IMR-90 (cell line): ENCODE data around the gene SYPL2. TPM values are rescaled to one million over a fixed set of nuclear protein-coding genes. Genes with fewer than 3 reads are reported as not detected.

Experiments used
- ATAC-seq: fragments of 200-7000 bp; cut with Tn5 transposase; 2 replicates; pipeline ENCODE4 v1.9.1; 2020; ENCODE audit warnings: low read depth, mild to moderate bottlenecking, moderate library complexity
- BruUV-seq: library from RNA; stranded (reverse); fragments of 400-500 nt; replicated peaks from 2 replicates; lab custom pipeline; 2021; lab: Mats Ljungman, UMichigan
- CTCF ChIA-PET: fragments of 300-600 bp; formaldehyde crosslinking; extraction: SDS; loops from one replicate; lab custom pipeline; 2021; ENCODE audit warnings: antibody characterized with exemption; lab: Yijun Ruan, JAX
- POLR2A ChIA-PET: fragments of 300-600 bp; sonication (Branson Sonifier 250); formaldehyde crosslinking; loops from one replicate; lab custom pipeline; 2022; ENCODE audit warnings: antibody characterized with exemption; ENCODE audit not compliant: unreplicated experiment; lab: Charles Lee
- DNase-seq: peaks from one replicate; pipeline ENCODE4 v3.0.0; 2013
- H2AFZ ChIP-seq: replicated peaks from 2 replicates; pipeline ENCODE3; 2013; ENCODE audit warnings: low read length, mild to moderate bottlenecking; ENCODE audit not compliant: poor library complexity
- H2AK5ac ChIP-seq: 2 replicates; pipeline ENCODE4 v1.6.1; 2013; ENCODE audit warnings: low read depth, low read length, inconsistent platforms
- H2AK9ac ChIP-seq: replicated peaks from 2 replicates; pipeline ENCODE3; 2013; ENCODE audit warnings: mild to moderate bottlenecking, low read depth, low read length, moderate library complexity; ENCODE audit not compliant: poor library complexity
- H2BK120ac ChIP-seq: 2 replicates; pipeline ENCODE4 v1.6.1; 2013; ENCODE audit warnings: low read depth, low read length, inconsistent platforms
- H2BK15ac ChIP-seq: 3 replicates; pipeline ENCODE4 v1.6.1; 2013; ENCODE audit warnings: low read depth, low read length, inconsistent platforms
- H2BK20ac ChIP-seq: 2 replicates; pipeline ENCODE4 v1.6.1; 2013; ENCODE audit warnings: low read depth, mild to moderate bottlenecking, inconsistent platforms, low read length, moderate library complexity
- H2BK5ac ChIP-seq: 2 replicates; pipeline ENCODE4 v1.6.1; 2013; ENCODE audit warnings: mild to moderate bottlenecking, low read depth, low read length, inconsistent platforms; ENCODE audit not compliant: poor library complexity, severe bottlenecking
- H3K14ac ChIP-seq: replicated peaks from 2 replicates; pipeline ENCODE4 v1.6.1; 2013; ENCODE audit warnings: low read depth, low read length, inconsistent platforms
- H3K18ac ChIP-seq: 2 replicates; pipeline ENCODE4 v1.6.1; 2013; ENCODE audit warnings: low read depth, low read length, control low read depth
- H3K23ac ChIP-seq: 2 replicates; pipeline ENCODE4 v1.6.1; 2013; ENCODE audit warnings: low read depth, low read length, inconsistent platforms
- H3K27ac ChIP-seq: 2 replicates; pipeline ENCODE4 v1.5.1; 2013; ENCODE audit warnings: mild to moderate bottlenecking, control low read depth, low read length; ENCODE audit not compliant: insufficient read depth
- H3K27me3 ChIP-seq: 2 replicates; pipeline ENCODE4 v1.6.1; 2013; ENCODE audit warnings: low read length; ENCODE audit not compliant: control insufficient read depth, insufficient read depth
- H3K36me3 ChIP-seq: 2 replicates; pipeline ENCODE4 v1.6.1; 2013; ENCODE audit warnings: low read length, mixed read lengths; ENCODE audit not compliant: control insufficient read depth, insufficient read depth
- H3K4ac ChIP-seq: 2 replicates; pipeline ENCODE4 v1.6.1; 2013; ENCODE audit warnings: low read depth, low read length, inconsistent platforms
- H3K4me1 ChIP-seq: 2 replicates; pipeline ENCODE4 v1.6.1; 2013; ENCODE audit warnings: low read length, mixed read lengths; ENCODE audit not compliant: control insufficient read depth, insufficient read depth
- H3K4me2 ChIP-seq: 2 replicates; pipeline ENCODE4 v1.6.1; 2013; ENCODE audit warnings: low read depth, mild to moderate bottlenecking, control low read depth, low read length, moderate library complexity
- H3K4me3 ChIP-seq: 2 replicates; pipeline ENCODE4 v1.5.1; 2013; ENCODE audit warnings: low read depth, mild to moderate bottlenecking, control low read depth, low read length, moderate library complexity; ENCODE audit not compliant: insufficient read depth
- H3K56ac ChIP-seq: 2 replicates; pipeline ENCODE4 v1.6.1; 2013; ENCODE audit warnings: low read length, inconsistent platforms; ENCODE audit not compliant: insufficient read depth; ENCODE audit errors: extremely low read depth
- H3K79me1 ChIP-seq, 2 experiments: 2 replicates each; pipeline ENCODE4 v1.6.1; 2013; ENCODE audit warnings: low read length in 2 of 2, inconsistent platforms in 1 of 2, low read depth in 1 of 2
- H3K9ac ChIP-seq: 2 replicates; pipeline ENCODE4 v1.6.1; 2013; ENCODE audit warnings: low read depth, low read length, control low read depth
- H3K9me1 ChIP-seq: 2 replicates; pipeline ENCODE4 v1.6.1; 2013; ENCODE audit warnings: low read length, inconsistent platforms; ENCODE audit not compliant: insufficient read depth
- H3K9me3 ChIP-seq: 2 replicates; pipeline ENCODE4 v1.6.1; 2013; ENCODE audit warnings: low read length; ENCODE audit not compliant: control insufficient read depth, insufficient read depth
- H4K20me1 ChIP-seq: 2 replicates; pipeline ENCODE4 v1.6.1; 2013; ENCODE audit warnings: low read length, inconsistent platforms; ENCODE audit not compliant: insufficient read depth
- H4K5ac ChIP-seq: 2 replicates; pipeline ENCODE4 v1.6.1; 2013; ENCODE audit warnings: mild to moderate bottlenecking, low read depth, low read length, control low read depth
- H4K8ac ChIP-seq, 2 experiments: 2 replicates each; pipeline ENCODE4 v1.6.1; 2013; ENCODE audit warnings: low read depth in 2 of 2, low read length in 2 of 2, control low read depth in 1 of 2, inconsistent platforms in 1 of 2
- H4K91ac ChIP-seq: 2 replicates; pipeline ENCODE4 v1.6.1; 2013; ENCODE audit warnings: low read depth, low read length, inconsistent platforms; ENCODE audit not compliant: insufficient read depth
- BHLHE40 ChIP-seq: fragments of 150-350 bp; IDR thresholded peaks from 2 replicates; pipeline ENCODE4 v1.6.1; 2016; ENCODE audit warnings: mild to moderate bottlenecking, low read depth, low read length
- CHD1 ChIP-seq: IDR thresholded peaks from 2 replicates; pipeline ENCODE4 v1.6.1; 2012; ENCODE audit warnings: low read depth, low read length, improper control_type of control experiment
- CTCF ChIP-seq: conservative IDR thresholded peaks from 2 replicates; pipeline ENCODE4 v1.5.1; 2012; ENCODE audit warnings: mild to moderate bottlenecking, low read depth, low read length, improper control_type of control experiment
- FOS ChIP-seq: fragments of 150-350 bp; IDR thresholded peaks from 2 replicates; pipeline ENCODE4 v1.6.1; 2016; ENCODE audit warnings: low read depth, low read length
- MAFK ChIP-seq: IDR thresholded peaks from 2 replicates; pipeline ENCODE4 v1.6.1; 2012; ENCODE audit warnings: low read depth, low read length, improper control_type of control experiment
- MXI1 ChIP-seq: IDR thresholded peaks from 2 replicates; pipeline ENCODE4 v1.6.1; 2012; ENCODE audit warnings: low read depth, mild to moderate bottlenecking, low read length, moderate library complexity, borderline replicate concordance
- RAD21 ChIP-seq: IDR thresholded peaks from 2 replicates; pipeline ENCODE4 v1.6.1; 2012; ENCODE audit warnings: low read length, improper control_type of control experiment
- RFX5 ChIP-seq: IDR thresholded peaks from 2 replicates; pipeline ENCODE4 v1.8.0; 2012; ENCODE audit warnings: low read depth, mild to moderate bottlenecking, low read length, moderate library complexity
- WGBS, 2 experiments: methylation state at CpG; one replicate each; pipeline versions ENCODE4 v1.1.5 to v1.1.7; 2013; ENCODE audit warnings: missing lambda C conversion rate in 2 of 2; ENCODE audit not compliant: insufficient read length in 1 of 2; ENCODE audit errors: extremely low coverage in 2 of 2; 5-methylcytosine and 5-hydroxymethylcytosine counted together
- dilution Hi-C: fragments of 300-500 bp; cut with HindIII; formaldehyde crosslinking; loops from one replicate; pipeline ENCODE4 v1.14.3; 2018; ENCODE audit warnings: low sequenced_read_pairs; ENCODE audit not compliant: unreplicated experiment
- in situ Hi-C: fragments of 300-500 bp; cut with MboI; formaldehyde crosslinking; loops from 3 replicates; pipeline ENCODE4 v1.14.3; 2019; ENCODE audit warnings: low sequenced_read_pairs, inconsistent platforms, mixed read lengths
- intact Hi-C: fragments of 100-400 bp; cut with micrococcal nuclease; formaldehyde crosslinking; loops from 2 replicates; pipeline ENCODE4 v1.10.0; 2022
- polyA plus RNA-seq, 3 experiments: library from polyadenylated mRNA; depleted of rRNA; stranded (reverse); fragments of >200 nt; gene quantifications; 2 replicates each; pipeline ENCODE4 v1.2.3, GENCODE V29; 2012; ENCODE audit warnings: low replicate concordance in 1 of 3
- total RNA-seq: library from RNA; depleted of rRNA; stranded (reverse); fragments of >200 nt; gene quantifications from 2 replicates; pipeline ENCODE4 v1.2.3, GENCODE V29; 2012
- TF ChIP-seq, protein P1 (sequence below): fragments of 150-350 bp; IDR thresholded peaks from 2 replicates; pipeline ENCODE4 v1.6.1; 2017; ENCODE audit warnings: mild to moderate bottlenecking, antibody characterized with exemption, low read length, low read depth

The SYPL2 gene
- total and polyA plus RNA-seq, 2 of the 4 experiments (the other 2 are of a cell fraction) = under 0.01 to 0.65 TPM

DNA sequence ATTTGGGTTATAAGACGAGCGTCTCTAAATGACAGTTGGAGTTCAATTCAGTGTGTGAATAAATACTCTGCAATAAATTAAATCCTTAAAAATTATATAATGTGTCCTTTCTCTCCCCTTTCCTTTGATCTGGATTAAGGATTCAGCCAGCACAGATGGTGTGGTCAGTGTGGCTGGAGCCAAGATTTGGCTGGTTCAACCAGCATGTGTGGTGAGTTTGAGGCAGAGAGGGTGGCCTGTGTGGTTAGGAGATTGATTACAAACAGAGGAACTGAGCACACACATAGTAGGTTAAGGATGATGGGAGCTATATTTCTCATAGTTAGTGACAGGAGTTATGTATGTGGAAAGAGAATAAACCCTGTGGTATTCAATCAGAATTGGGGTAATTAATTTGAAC, 57.4 kb downstream of the SYPL2 start:
- Histone ChIP-seq H4K91ac (no peak overlapping the region), H2AFZ (no peak overlapping the region), H3K4me3 (no peak overlapping the region), H2BK20ac (no peak overlapping the region), H4K20me1 (no peaks in the 10 kb centered on the region), H4K5ac (no peak overlapping the region), H3K23ac (no peak overlapping the region), H3K27ac (no peak overlapping the region), H3K79me1 (no peaks in the 10 kb centered on the region), H2BK5ac (no peak overlapping the region), H3K9ac (no peak overlapping the region), H3K27me3 (peaks cover 38% of the 10 kb centered on the region), H4K8ac (no peak overlapping the region), H3K4ac (no peak overlapping the region), H3K18ac (no peak overlapping the region), H3K14ac (no peak overlapping the region), H3K56ac (no peak overlapping the region), H2AK9ac (no peak overlapping the region), H2AK5ac (no peak overlapping the region), H3K9me3 (no peaks in the 10 kb centered on the region), H3K9me1 (no peaks in the 10 kb centered on the region; the same call in 1 of the 2 replicates), H3K36me3 (no peaks in the 10 kb centered on the region), H2BK15ac (no peak overlapping the region), H3K4me2 (no peak overlapping the region), H2BK120ac (no peak overlapping the region), H3K4me1 (no peaks in the 10 kb centered on the region)
- TF ChIP-seq MXI1 (no peak), CTCF (no peak), CHD1 (no peak), RAD21 (no peak), BHLHE40 (no peak), FOS (no peak), RFX5 (no peak), MAFK (no peak)
- TF ChIP-seq, protein P1, sequence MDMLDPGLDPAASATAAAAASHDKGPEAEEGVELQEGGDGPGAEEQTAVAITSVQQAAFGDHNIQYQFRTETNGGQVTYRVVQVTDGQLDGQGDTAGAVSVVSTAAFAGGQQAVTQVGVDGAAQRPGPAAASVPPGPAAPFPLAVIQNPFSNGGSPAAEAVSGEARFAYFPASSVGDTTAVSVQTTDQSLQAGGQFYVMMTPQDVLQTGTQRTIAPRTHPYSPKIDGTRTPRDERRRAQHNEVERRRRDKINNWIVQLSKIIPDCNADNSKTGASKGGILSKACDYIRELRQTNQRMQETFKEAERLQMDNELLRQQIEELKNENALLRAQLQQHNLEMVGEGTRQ = no peak
- ChIA-PET CTCF (interaction anchor here (1.0 kb wide), 1 partner anchor 30 kb away, joined by 4 read pairs; the partner anchor contains the start of gene CYB561D1), POLR2A (no interaction called here)
- intact Hi-C loops (no loop called here), dilution Hi-C loops (no loop called here), in situ Hi-C loops (no loop called here)
- WGBS, 2 experiments = no CpG with 5 or more reads among the region's 2 CpGs
- no TSS peak for BruUV-seq
- peak; percentile 18 for DNase-seq
- no peak for ATAC-seq
